ENCODE results near the gene MKNK1.

The MKNK1 gene

DNA sequence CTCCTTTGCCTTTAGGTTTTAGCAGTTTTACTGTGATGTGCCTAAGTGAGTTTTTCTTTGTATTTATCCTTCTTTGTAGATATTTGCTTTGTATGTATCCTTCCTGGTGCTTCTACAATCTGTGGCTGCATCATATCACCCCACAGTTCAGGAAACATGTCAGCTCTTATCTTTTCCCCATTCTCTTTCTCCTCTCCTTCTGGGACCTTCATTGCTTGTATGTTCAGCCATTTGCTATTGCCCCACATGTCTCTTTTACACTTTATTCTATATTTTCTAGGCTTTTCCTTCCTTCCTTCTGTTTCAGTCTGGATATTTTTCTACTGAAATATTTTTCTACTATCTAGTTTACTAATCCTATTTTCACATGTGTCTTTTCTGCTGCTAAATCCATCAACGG, 67.5 kb downstream of the MKNK1 start:
- no peak for DNase-seq

DNA sequence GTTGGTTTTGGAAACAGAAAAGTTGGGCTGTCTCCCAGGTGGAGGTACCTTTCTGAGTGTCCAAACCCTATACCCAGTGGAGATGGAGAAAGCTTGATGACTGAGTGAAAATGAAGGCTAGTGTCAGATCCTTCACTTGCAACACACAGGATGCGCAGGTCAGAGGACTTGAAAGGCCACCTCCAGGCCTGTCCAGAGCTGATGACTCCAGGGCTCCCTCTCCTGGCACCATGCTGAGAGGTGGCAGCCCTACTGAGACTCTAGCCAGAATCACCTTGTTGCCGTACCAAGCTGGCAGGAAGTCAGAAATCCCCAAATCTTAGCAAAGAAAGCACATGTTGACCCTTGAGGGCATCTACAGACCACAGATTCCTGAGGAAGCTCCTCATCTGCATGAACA, 69.0 kb downstream of the MKNK1 start:
- peak; percentile 69 for DNase-seq

- peak; percentile 48 for DNase-seq
Observed at GRCh38 chr1:46533179-46533864, 70.7 kb downstream of the MKNK1 start.

- peak; percentile 74 for DNase-seq
Observed at GRCh38 chr1:46532498-46533178, 71.4 kb downstream of the MKNK1 start.

DNA sequence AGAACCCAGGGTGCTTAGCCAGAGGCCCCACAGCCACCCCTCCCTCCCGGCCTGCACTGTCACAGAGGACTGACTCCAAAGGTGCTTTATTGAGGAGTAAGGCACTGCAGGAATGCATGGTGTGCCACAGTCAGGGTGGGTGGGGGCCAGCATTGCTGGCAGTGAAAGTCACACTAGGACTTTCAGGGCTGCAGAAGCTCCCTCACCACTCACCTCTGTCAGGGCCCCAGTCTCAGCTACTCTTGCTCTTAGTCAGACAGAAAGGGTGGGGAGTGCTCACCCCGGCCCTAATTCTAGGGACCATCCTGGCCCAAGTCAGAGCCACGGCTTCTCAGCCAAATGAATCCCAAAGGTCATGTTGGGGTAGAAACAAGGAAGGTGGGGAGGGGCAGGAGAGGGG, 72.0 kb downstream of the MKNK1 start:
- no peak for DNase-seq

DNA sequence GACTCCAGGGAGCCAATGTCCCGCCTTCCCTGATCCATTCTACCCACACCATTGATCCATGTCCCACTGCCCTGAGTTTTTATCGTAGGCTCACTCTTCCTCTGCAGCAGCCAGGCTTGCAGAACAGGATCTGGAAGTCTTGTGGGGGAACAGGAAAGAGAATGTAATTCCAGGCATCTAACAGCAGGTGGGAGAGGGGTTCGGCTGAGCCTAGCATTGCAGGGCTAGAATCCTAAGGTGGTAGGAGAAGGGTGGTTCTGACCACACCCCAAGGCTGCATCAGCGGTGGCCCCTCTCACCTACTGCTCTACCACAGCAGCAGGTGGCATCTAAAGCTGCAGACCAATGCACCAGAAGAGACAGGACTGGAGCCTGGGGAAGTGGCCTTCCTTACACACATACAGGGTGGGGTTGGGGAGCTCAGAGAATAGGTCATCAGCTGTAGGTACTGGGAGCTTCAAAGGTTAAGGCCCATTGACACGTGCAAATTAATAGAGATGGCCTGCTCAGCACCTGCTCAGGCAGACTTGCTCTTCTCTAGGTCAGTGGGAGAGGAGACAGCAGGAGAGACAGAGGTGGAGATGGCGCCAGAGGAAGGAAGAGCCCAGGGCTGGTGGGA, 73.2 kb downstream of the MKNK1 start:
- DNase-seq = no peak

DNA sequence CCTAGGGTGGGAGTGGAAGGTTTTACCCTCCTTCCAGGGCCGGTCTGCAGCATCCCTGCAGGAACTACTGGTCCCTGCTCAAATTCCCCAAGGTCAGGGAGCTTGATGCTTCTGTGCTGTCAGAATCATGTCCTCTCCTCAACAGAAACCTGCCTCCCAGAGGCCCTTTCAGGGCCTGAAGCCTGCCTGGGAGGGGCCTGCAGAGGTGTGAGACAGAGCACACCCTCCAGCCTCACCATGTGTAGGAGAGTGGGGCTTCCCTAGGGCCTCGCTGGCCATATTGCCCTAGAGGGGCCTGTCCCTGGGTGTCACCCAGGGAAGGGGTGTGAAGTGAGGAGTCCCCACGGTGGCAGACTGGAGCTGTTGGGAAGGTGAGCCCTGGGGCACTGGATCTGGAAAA, 73.8 kb downstream of the MKNK1 start:
- DNase-seq = no peak

GRCh38 chr1:46529031-46529630, 74.9 kb downstream of the MKNK1 start:
- DNase-seq = no peak

- peak; percentile 40 for DNase-seq
Observed at GRCh38 chr1:46528297-46528955, 75.6 kb downstream of the MKNK1 start.

GRCh38 chr1:46527474-46528296, 76.4 kb downstream of the MKNK1 start:
- DNase-seq = peak; percentile 89

- no peak for DNase-seq
Observed at GRCh38 chr1:46526691-46527291, 77.3 kb downstream of the MKNK1 start.

- no peak for DNase-seq
Observed at GRCh38 chr1:46526013-46526690, 77.9 kb downstream of the MKNK1 start.

GRCh38 chr1:46525253-46525983, 78.7 kb downstream of the MKNK1 start:
- DNase-seq = peak; percentile 27

DNA sequence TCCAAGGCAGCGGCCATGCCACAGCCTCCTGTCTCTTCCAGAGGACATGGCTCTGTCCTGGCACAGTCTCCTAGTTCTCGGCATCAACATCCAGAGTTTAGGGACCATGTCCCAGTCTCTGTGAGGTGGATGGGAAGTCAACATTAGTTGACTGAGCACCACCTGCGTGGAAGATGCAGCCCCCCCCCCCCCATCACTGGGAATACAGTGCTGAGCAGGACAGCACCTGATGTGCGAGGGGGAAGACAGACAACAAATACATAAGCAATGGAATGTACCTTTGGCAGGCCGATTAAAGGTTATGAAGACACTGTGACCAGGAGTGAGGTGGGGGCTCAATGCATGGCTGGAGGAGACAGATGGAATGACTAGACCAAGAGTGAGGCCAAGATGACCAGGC, 79.2 kb downstream of the MKNK1 start:
- no peak for DNase-seq

DNA sequence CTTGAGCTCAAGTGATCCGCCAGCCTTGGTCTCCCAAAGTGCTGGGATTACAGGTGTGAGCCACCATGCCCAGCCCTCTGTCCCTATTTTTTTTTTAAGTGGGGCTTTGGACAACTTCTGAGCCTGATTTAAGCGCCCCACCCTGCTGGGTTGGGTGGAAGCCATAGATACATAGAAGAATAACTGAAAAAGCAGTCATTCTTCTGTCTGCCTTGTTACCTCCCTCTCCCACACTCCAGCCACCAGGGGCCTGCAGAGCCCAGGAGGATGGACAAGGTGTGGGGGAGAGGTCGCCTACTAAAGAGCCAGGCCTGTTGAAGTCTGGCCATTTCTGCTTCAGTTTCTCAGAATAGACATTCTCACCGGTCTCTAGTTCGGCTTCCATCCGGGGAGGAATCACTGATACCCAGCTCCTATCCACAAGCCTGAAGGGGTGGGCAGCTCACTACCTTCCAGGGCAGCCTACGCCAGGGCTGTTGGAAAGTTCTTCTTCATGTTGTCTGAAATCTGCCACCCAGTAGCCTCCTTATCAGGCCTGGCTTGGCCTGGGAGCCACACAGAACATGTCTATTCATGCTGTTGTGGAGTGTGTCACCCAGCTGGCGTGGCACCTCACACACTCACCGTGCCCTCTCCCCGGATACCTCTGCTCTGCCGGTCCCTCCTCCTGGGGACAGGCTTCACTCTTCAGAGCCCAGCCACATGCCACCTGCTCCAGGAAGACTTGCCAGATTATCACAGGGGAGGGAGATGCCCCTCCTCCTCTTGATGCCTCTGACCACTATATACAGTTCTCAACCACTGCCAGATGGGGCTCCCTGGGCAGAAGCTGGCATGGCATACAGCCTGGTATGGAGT, 80.3 kb downstream of the MKNK1 start:
- DNase-seq = peak; percentile 36

- DNase-seq = no peak
Observed at GRCh38 chr1:46522969-46523320, 81.1 kb downstream of the MKNK1 start.

DNA sequence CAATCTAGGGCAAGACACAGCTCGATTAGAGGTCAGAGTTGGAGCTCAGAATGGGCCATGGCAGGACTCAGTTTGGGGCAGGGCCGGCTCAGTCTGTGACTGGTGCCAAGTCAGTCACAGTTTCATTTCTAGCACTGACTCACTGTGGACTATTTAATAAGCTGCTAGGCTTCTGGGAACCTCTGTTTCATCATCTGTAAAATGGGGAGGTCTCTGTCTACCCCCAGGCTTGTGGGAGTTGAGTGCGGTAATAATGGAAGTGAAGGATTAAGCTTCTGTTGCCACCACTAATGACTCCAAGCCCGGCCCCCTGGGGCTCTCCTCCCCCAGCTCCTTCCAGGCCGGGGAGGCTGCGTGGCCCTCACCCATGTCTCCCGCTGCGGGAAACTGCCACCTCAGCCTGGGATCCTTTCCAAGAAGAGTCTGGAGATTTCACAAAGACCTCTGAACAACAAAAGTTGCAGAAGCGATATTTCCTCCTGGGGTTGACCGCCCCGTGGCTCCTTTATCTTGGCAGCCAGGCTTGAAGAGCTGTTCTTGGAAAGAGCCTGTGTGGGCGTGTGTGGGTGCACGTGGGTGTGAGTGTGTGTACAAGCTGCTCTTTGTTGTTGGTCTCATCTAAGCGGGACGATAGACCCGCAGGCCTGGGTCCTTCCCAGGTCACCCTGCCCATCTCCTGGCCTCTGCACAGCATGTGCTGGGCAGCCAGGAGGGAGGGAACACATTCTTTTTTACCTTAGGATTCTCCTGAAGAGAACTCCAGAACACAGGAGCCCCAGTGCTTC, 81.7 kb downstream of the MKNK1 start:
- peak; percentile 98 for DNase-seq

DNA sequence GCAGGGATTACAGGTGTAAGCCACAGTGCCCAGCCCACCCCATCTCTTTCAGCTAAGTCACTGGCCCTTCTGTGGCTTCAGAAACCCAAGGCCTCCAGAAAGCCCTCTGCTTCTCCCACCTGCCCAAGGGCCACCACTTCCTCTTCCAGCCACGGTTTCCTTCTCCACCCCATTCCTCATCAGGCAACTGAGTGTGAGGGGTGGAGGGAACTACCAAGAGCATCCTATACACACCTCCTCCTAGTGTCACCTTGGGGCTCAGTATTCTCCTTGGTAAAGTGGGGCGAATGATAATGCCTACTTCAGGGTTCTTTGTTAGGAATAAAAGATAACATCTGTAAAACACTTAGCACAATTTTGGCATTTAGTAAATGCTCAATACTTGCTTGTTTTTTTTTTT, 82.7 kb downstream of the MKNK1 start:
- peak; percentile 75 for DNase-seq
